Cardiac fibroblast (primary cell): ENCODE measurements around the gene MAX.

Experiments used
- DNase-seq, 2 donors: peaks; one replicate each; pipeline versions ENCODE4 v3.0.0 to v3.0.0-alpha.2; 2010; ENCODE audit warnings: low read depth in 2 of 2
- H3K4me3 ChIP-seq, 2 donors: replicated peaks in 1 of 2; 1 replicate in 1 of 2; 2 replicates in 1 of 2; pipeline ENCODE4 v1.5.1; 2011; ENCODE audit warnings: low read depth in 2 of 2, low read length in 2 of 2, mild to moderate bottlenecking in 2 of 2, moderate library complexity in 1 of 2
- CTCF ChIP-seq: IDR thresholded peaks from one replicate; pipeline ENCODE4 v1.5.1; 2011; ENCODE audit warnings: low read depth, mild to moderate bottlenecking, low read length, inconsistent platforms

Gene MAX

GRCh38 chr14:65052832-65053231 lies 49.5 kb downstream of the MAX start:
- H3K4me3 ChIP-seq: no peak overlapping the region
- no peak for TF ChIP-seq CTCF
- no peak for DNase-seq

GRCh38 chr14:65045709-65046108 lies 56.6 kb downstream of the MAX start:
- no peak for TF ChIP-seq CTCF
- no peak overlapping the region for H3K4me3 ChIP-seq
- no peak for DNase-seq

GRCh38 chr14:65045006-65045405 lies 57.3 kb downstream of the MAX start:
- no peak overlapping the region for H3K4me3 ChIP-seq
- DNase-seq: no peak
- TF ChIP-seq CTCF: no peak

GRCh38 chr14:65044596-65044959 lies 57.7 kb downstream of the MAX start:
- no peak overlapping the region for H3K4me3 ChIP-seq
- no peak for DNase-seq
- no peak for TF ChIP-seq CTCF

GRCh38 chr14:65043893-65044595 lies 58.3 kb downstream of the MAX start:
- H3K4me3 ChIP-seq: no peak overlapping the region
- no peak for TF ChIP-seq CTCF
- no peak for DNase-seq

GRCh38 chr14:65042731-65043372 lies 59.5 kb downstream of the MAX start:
- no peak overlapping the region for H3K4me3 ChIP-seq
- no peak for DNase-seq
- no peak for TF ChIP-seq CTCF
